ENCODE measurements around the gene HOXA5. TPM values are rescaled to one million over a fixed set of nuclear protein-coding genes. Genes with fewer than 3 reads are reported as not detected.
A peak's percentile ranks its signal among the peaks of the same experiment; 100 is the strongest.

HOXA5 gene
- total RNA-seq, 1 experiment from 2014 or later, result 7.4 TPM

DNA sequence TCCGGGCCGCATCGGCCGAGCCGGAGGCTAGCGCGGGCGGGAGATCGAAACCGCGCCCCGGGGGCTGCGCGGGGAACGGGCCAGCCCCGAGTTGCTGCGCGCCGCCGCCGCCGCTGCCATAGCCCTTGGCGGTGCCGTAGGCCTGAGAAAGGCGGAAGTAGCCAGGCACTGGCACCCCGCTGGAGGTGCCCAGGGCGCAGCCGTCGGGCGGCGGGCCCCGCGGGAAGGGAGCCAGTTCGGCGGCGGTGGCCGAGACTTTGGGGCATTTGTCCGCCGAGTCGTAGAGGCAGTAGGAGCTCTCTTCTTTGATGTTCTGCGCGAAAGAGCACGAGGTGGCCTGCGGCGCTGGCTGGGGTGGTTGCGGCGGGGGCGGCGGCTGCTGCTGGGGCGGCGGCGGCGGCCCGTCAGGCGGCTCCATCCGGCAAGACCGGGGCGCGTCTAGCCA lies 30.1 kb upstream of the HOXA5 start:
- DNase-seq (ENCODE audit: unreplicated experiment), result peak; percentile 17
- Mint-ChIP-seq H3K4me1 (ENCODE audit: insufficient read depth, unreplicated experiment) (peaks cover 18% of the 10 kb centered on the region), H3K27ac (ENCODE audit: low read depth, unreplicated experiment) (no peak overlapping the region), H3K36me3 (ENCODE audit: insufficient read depth, unreplicated experiment) (peaks cover 11% of the 10 kb centered on the region), H3K9me3 (ENCODE audit: unreplicated experiment) (no peaks in the 10 kb centered on the region), H3K4me3 (ENCODE audit: unreplicated experiment) (peak overlapping the region; percentile 79), H3K27me3 (ENCODE audit: insufficient read depth, unreplicated experiment) (no peaks in the 10 kb centered on the region)
- TF ChIP-seq, protein P1, sequence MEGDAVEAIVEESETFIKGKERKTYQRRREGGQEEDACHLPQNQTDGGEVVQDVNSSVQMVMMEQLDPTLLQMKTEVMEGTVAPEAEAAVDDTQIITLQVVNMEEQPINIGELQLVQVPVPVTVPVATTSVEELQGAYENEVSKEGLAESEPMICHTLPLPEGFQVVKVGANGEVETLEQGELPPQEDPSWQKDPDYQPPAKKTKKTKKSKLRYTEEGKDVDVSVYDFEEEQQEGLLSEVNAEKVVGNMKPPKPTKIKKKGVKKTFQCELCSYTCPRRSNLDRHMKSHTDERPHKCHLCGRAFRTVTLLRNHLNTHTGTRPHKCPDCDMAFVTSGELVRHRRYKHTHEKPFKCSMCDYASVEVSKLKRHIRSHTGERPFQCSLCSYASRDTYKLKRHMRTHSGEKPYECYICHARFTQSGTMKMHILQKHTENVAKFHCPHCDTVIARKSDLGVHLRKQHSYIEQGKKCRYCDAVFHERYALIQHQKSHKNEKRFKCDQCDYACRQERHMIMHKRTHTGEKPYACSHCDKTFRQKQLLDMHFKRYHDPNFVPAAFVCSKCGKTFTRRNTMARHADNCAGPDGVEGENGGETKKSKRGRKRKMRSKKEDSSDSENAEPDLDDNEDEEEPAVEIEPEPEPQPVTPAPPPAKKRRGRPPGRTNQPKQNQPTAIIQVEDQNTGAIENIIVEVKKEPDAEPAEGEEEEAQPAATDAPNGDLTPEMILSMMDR (IDR thresholded peaks at IDR 0.05; ENCODE audit: unreplicated experiment), result no peak
- ChIA-PET POLR2A (interaction anchor here (0.5 to 6.3 kb wide), 12 partner anchors 11 to 796 kb away, joined by 3 to 59 read pairs (median 8); partner anchors contain the start of genes HOXA1, HOXA5 and HOXA6), CTCF (interaction anchor here (0.5 to 1.5 kb wide), 3 partner anchors 11 to 1383 kb away, joined by 3 to 14 read pairs (median 3); no protein-coding TSS in a partner anchor)
- BruUV-seq (replicated peaks), result no TSS peak
- intact Hi-C loops (cut with micrococcal nuclease), result no loop called here

DNA sequence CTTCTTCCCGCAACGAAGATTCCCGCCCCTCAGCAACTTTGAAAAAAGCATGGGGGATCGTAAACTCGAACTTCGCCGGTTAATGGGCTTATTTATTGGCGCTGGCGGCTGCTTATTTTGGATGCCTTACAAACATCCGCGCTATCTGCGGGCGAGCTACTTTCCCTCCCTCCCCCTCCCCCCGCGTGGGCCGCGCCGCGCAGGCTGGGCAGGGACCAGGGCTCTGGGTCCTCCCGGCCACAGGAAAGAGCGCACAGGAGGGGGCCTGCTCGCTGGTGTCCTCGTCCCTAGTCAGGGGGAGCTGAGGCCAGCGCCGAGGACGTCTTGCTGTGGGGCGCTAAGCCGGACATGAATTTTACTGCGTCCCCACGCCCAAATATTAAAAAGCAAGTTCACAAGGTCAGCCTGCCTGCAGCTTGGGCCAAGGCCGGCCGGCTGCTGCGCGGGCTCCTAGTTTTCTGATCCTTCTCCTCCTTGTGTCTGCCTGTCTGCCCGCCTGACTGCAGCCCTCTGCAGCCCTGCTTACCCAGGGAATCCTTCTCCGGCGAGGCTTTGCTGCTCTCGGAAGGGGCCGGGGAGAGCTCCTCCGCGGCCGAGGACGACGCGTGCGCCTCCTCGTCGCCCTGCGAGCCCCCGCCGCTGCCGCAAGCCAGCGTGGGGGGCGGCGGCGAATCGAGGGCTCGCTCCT lies 29.5 kb upstream of the HOXA5 start:
- peak; percentile 55 for DNase-seq (ENCODE audit: unreplicated experiment)
- BruUV-seq (replicated peaks), result no TSS peak
- intact Hi-C loops (cut with micrococcal nuclease), result no loop called here
- POLR2A ChIA-PET, result interaction anchor here (0.5 to 6.3 kb wide), 15 partner anchors 10 to 795 kb away, joined by 3 to 59 read pairs (median 4); partner anchors contain the start of genes HOXA1, HOXA5 and HOXA6
- TF ChIP-seq, protein P1 (IDR thresholded peaks at IDR 0.05; ENCODE audit: unreplicated experiment), result no peak
- no peaks in the 10 kb centered on the region for H3K27me3 Mint-ChIP-seq (ENCODE audit: insufficient read depth, unreplicated experiment)
- CTCF ChIA-PET, result interaction anchor here (0.5 to 1.7 kb wide), 5 partner anchors 11 to 1382 kb away, joined by 3 to 14 read pairs (median 3); no protein-coding TSS in a partner anchor
- H3K9me3 Mint-ChIP-seq (ENCODE audit: unreplicated experiment), result no peaks in the 10 kb centered on the region
- peak overlapping the region; percentile 79 for H3K4me3 Mint-ChIP-seq (ENCODE audit: unreplicated experiment)
- peaks cover 11% of the 10 kb centered on the region for H3K36me3 Mint-ChIP-seq (ENCODE audit: insufficient read depth, unreplicated experiment)
- peak overlapping the region; percentile 87 for H3K27ac Mint-ChIP-seq (ENCODE audit: low read depth, unreplicated experiment)
- peaks cover 20% of the 10 kb centered on the region for H3K4me1 Mint-ChIP-seq (ENCODE audit: insufficient read depth, unreplicated experiment)

DNA sequence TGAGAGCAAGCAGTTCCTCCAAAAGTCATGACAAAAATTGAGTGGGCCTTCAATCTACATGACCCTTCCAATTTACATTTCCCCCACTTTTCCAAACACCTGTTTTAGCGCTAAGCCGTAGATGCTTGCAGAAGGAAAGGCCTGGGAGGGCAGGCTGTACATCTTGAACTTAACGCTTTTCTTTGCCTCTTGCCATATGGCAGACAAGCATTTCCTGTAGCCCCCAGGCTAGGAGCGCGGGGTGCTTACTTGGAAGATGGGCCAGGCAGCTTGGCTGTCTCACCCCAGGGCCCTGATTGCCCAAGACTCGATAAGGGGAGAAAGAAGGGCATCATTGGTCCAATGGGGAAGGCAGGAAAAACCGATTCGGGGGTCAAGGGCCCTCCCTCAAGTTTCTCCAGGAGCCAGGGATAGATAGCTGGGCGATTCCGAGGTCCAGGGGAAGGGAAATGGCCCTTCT lies 28.9 kb upstream of the HOXA5 start:
- ChIA-PET POLR2A (interaction anchor here (0.9 to 6.3 kb wide), 13 partner anchors 10 to 636 kb away, joined by 3 to 59 read pairs (median 12); partner anchors contain the start of genes HOXA1, HOXA5 and HOXA6), CTCF (interaction anchor here (0.7 to 1.7 kb wide), 5 partner anchors 10 to 1402 kb away, joined by 3 to 14 read pairs (median 6); no protein-coding TSS in a partner anchor)
- TF ChIP-seq, protein P1 (IDR thresholded peaks at IDR 0.05; ENCODE audit: unreplicated experiment), result no peak
- DNase-seq (ENCODE audit: unreplicated experiment), result peak; percentile 63
- Mint-ChIP-seq H3K4me1 (ENCODE audit: insufficient read depth, unreplicated experiment) (peaks cover 20% of the 10 kb centered on the region), H3K9me3 (ENCODE audit: unreplicated experiment) (no peaks in the 10 kb centered on the region), H3K4me3 (ENCODE audit: unreplicated experiment) (peak overlapping the region; percentile 79), H3K27ac (ENCODE audit: low read depth, unreplicated experiment) (peak overlapping the region; percentile 87), H3K27me3 (ENCODE audit: insufficient read depth, unreplicated experiment) (no peaks in the 10 kb centered on the region), H3K36me3 (ENCODE audit: insufficient read depth, unreplicated experiment) (peaks cover 11% of the 10 kb centered on the region)
- intact Hi-C loops (cut with micrococcal nuclease), result no loop called here
- BruUV-seq (replicated peaks), result no TSS peak

Data from MCF 10A (cell line).